GM23338 (cell line): ENCODE results near the gene ZC3H14. TPM values are rescaled to one million over a fixed set of nuclear protein-coding genes. Genes with fewer than 3 reads are reported as not detected.

Experiments used
- ATAC-seq: fragments of 200-7000 bp; cut with Tn5 transposase; 3 replicates; pipeline ENCODE4 v1.9.1; 2020
- DNase-seq: peaks from one replicate; pipeline ENCODE4 v3.0.0-alpha.2; 2015; ENCODE audit warnings: low spot score
- H2AFZ ChIP-seq: fragments of 200-600 bp; sonication (generic); 2 replicates; pipeline ENCODE4 v1.8.0; 2016; ENCODE audit warnings: antibody characterized with exemption, mild to moderate bottlenecking, moderate library complexity
- H3F3A ChIP-seq: fragments of 200-600 bp; sonication (generic); replicated peaks from 2 replicates; pipeline ENCODE4 v1.8.0; 2017; ENCODE audit warnings: antibody characterized with exemption, mixed run types, low read depth
- H3K27ac ChIP-seq: fragments of 200-600 bp; sonication (generic); 2 replicates; pipeline ENCODE4 v1.6.1; 2016; ENCODE audit warnings: low read depth
- H3K27me3 ChIP-seq: fragments of 200-600 bp; sonication (generic); 2 replicates; pipeline ENCODE4 v1.8.0; 2016; ENCODE audit warnings: mild to moderate bottlenecking, mixed run types, moderate library complexity; ENCODE audit not compliant: insufficient read depth
- H3K36me3 ChIP-seq: fragments of 200-600 bp; sonication (generic); 2 replicates; pipeline ENCODE4 v1.8.0; 2016; ENCODE audit warnings: mild to moderate bottlenecking; ENCODE audit not compliant: insufficient read depth
- H3K4me1 ChIP-seq: fragments of 200-600 bp; sonication (generic); 2 replicates; pipeline ENCODE4 v1.8.0; 2016; ENCODE audit warnings: mild to moderate bottlenecking, moderate library complexity; ENCODE audit not compliant: insufficient read depth
- H3K4me2 ChIP-seq: fragments of 200-600 bp; sonication (generic); 2 replicates; pipeline ENCODE4 v1.7.1; 2017; ENCODE audit warnings: mixed run types
- H3K4me3 ChIP-seq: fragments of 200-600 bp; sonication (generic); 2 replicates; pipeline ENCODE4 v1.6.1; 2016; ENCODE audit warnings: mixed run types
- H3K79me2 ChIP-seq: fragments of 200-600 bp; sonication (generic); replicated peaks from 2 replicates; pipeline ENCODE4 v1.8.0; 2017; ENCODE audit warnings: mild to moderate bottlenecking; ENCODE audit not compliant: insufficient read depth
- H3K9me2 ChIP-seq: fragments of 200-600 bp; sonication (generic); 2 replicates; pipeline ENCODE4 v1.8.0; 2017; ENCODE audit not compliant: insufficient read depth
- H4K20me1 ChIP-seq: fragments of 200-600 bp; sonication (generic); replicated peaks from 2 replicates; pipeline ENCODE4 v1.8.0; 2017; ENCODE audit warnings: mild to moderate bottlenecking; ENCODE audit not compliant: insufficient read depth
- H3K27ac Mint-ChIP-seq: 2 replicates; pipeline ENCODE4 v1.8.0; 2020; ENCODE audit warnings: inconsistent platforms, mild to moderate bottlenecking, moderate library complexity, mixed read lengths
- H3K27me3 Mint-ChIP-seq: 3 replicates; pipeline ENCODE4 v1.8.0; 2022; ENCODE audit warnings: low read depth, mild to moderate bottlenecking, moderate library complexity, mixed read lengths, inconsistent platforms; ENCODE audit not compliant: insufficient read depth, poor library complexity
- H3K36me3 Mint-ChIP-seq: 3 replicates; pipeline ENCODE4 v1.8.0; 2021; ENCODE audit warnings: low read depth, mild to moderate bottlenecking, inconsistent platforms, moderate library complexity, mixed read lengths
- H3K4me1 Mint-ChIP-seq: 3 replicates; pipeline ENCODE4 v1.8.0; 2020; ENCODE audit warnings: mild to moderate bottlenecking, inconsistent platforms, mixed read lengths
- H3K4me3 Mint-ChIP-seq: 3 replicates; pipeline ENCODE4 v1.8.0; 2021; ENCODE audit warnings: moderate library complexity, mild to moderate bottlenecking, inconsistent platforms, mixed read lengths
- H3K9me3 Mint-ChIP-seq: 3 replicates; pipeline ENCODE4 v1.8.0; 2020; ENCODE audit warnings: moderate library complexity, mild to moderate bottlenecking, inconsistent platforms, mixed read lengths
- NANOG ChIP-seq: IDR thresholded peaks from 2 replicates; pipeline ENCODE4 v1.6.1; 2016; ENCODE audit warnings: antibody characterized with exemption, borderline replicate concordance
- STAT1 ChIP-seq: IDR thresholded peaks from one replicate; pipeline ENCODE4 v1.6.1; 2016; ENCODE audit warnings: antibody characterized with exemption; ENCODE audit not compliant: unreplicated experiment
- ZNF114 ChIP-seq: fragments of 250-450 bp; sonication (Bioruptor Pico); IDR thresholded peaks from 2 replicates; pipeline ENCODE4 v1.5.0; 2020; ENCODE audit warnings: mild to moderate bottlenecking, moderate library complexity
- ZNF331 ChIP-seq: fragments of 250-450 bp; sonication (Bioruptor Pico); IDR thresholded peaks from 2 replicates; pipeline ENCODE4 v1.5.0; 2020; ENCODE audit warnings: low read depth, mild to moderate bottlenecking, moderate library complexity
- polyA plus RNA-seq: library from polyadenylated mRNA; unstranded; fragments of >200 nt; fragmentation: Nextera tagmentation; extraction: Ambion mirVana; gene quantifications from 2 replicates; pipeline ENCODE4 v1.2.1, GENCODE V29; 2016
- total RNA-seq: library from RNA; depleted of rRNA; stranded (reverse); fragments of >200 nt; shearing (Covaris generic); gene quantifications from 2 replicates; pipeline ENCODE4 v1.2.3, GENCODE V29; 2014
- TF ChIP-seq, protein P1 (sequence below): fragments of 250-450 bp; sonication (Bioruptor Pico); IDR thresholded peaks from 2 replicates; pipeline ENCODE4 v1.5.0; 2020; ENCODE audit warnings: mild to moderate bottlenecking, moderate library complexity
- TF ChIP-seq, protein P2 (sequence below): IDR thresholded peaks from 2 replicates; pipeline ENCODE4 v1.6.1; 2016; ENCODE audit warnings: antibody characterized with exemption
- TF ChIP-seq, protein P3 (sequence below), 2 experiments: fragments of 200-600 bp in 1 of 2; sonication (generic) in 1 of 2; conservative IDR thresholded peaks; 2 replicates each; pipeline versions ENCODE4 v1.5.1 to v1.6.1; 2016 to 2017; ENCODE audit warnings: antibody characterized with exemption in 2 of 2, low read depth in 2 of 2, mild to moderate bottlenecking in 2 of 2, moderate library complexity in 1 of 2
- TF ChIP-seq, protein P4 (sequence below): IDR thresholded peaks from one replicate; pipeline ENCODE4 v1.6.1; 2018; ENCODE audit warnings: antibody characterized with exemption; ENCODE audit not compliant: unreplicated experiment

Gene ZC3H14
- total and polyA plus RNA-seq, 2 experiments from 2014 or later, result 63.2 to 87.9 TPM

DNA sequence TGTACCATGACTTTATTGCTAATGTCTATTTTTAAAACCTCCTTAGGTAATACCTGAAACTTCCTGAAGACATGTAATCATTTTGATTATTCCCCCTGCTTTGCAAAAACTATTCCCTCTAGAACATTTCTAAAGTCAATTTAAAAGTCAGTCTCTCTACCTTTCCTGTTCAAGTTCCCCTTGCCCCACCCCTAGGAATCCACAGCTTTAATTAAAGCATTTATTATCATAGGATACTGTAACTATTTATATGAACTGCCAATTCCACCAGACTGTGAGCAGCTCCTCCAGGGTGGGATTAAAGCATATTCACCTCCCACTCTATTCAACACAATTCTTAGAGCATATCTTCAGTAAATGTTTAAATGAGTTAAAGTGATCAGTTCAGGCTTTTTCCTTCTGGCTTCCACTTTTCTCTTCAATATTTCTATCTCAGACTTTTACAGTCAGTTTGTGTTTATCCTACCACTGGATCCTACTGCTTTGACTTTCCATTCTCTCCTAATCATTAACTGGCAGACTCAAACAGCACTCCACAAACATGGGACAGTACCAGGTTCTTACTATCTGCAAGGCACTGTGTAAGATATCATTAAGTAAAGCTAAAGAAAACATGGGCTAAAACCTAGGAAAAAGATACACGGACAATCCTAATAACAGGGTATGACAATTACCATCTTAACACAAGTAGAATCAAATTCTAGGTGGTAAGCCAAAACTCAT, 47.2 kb upstream of the ZC3H14 start (continued):
- TF ChIP-seq, protein P1, sequence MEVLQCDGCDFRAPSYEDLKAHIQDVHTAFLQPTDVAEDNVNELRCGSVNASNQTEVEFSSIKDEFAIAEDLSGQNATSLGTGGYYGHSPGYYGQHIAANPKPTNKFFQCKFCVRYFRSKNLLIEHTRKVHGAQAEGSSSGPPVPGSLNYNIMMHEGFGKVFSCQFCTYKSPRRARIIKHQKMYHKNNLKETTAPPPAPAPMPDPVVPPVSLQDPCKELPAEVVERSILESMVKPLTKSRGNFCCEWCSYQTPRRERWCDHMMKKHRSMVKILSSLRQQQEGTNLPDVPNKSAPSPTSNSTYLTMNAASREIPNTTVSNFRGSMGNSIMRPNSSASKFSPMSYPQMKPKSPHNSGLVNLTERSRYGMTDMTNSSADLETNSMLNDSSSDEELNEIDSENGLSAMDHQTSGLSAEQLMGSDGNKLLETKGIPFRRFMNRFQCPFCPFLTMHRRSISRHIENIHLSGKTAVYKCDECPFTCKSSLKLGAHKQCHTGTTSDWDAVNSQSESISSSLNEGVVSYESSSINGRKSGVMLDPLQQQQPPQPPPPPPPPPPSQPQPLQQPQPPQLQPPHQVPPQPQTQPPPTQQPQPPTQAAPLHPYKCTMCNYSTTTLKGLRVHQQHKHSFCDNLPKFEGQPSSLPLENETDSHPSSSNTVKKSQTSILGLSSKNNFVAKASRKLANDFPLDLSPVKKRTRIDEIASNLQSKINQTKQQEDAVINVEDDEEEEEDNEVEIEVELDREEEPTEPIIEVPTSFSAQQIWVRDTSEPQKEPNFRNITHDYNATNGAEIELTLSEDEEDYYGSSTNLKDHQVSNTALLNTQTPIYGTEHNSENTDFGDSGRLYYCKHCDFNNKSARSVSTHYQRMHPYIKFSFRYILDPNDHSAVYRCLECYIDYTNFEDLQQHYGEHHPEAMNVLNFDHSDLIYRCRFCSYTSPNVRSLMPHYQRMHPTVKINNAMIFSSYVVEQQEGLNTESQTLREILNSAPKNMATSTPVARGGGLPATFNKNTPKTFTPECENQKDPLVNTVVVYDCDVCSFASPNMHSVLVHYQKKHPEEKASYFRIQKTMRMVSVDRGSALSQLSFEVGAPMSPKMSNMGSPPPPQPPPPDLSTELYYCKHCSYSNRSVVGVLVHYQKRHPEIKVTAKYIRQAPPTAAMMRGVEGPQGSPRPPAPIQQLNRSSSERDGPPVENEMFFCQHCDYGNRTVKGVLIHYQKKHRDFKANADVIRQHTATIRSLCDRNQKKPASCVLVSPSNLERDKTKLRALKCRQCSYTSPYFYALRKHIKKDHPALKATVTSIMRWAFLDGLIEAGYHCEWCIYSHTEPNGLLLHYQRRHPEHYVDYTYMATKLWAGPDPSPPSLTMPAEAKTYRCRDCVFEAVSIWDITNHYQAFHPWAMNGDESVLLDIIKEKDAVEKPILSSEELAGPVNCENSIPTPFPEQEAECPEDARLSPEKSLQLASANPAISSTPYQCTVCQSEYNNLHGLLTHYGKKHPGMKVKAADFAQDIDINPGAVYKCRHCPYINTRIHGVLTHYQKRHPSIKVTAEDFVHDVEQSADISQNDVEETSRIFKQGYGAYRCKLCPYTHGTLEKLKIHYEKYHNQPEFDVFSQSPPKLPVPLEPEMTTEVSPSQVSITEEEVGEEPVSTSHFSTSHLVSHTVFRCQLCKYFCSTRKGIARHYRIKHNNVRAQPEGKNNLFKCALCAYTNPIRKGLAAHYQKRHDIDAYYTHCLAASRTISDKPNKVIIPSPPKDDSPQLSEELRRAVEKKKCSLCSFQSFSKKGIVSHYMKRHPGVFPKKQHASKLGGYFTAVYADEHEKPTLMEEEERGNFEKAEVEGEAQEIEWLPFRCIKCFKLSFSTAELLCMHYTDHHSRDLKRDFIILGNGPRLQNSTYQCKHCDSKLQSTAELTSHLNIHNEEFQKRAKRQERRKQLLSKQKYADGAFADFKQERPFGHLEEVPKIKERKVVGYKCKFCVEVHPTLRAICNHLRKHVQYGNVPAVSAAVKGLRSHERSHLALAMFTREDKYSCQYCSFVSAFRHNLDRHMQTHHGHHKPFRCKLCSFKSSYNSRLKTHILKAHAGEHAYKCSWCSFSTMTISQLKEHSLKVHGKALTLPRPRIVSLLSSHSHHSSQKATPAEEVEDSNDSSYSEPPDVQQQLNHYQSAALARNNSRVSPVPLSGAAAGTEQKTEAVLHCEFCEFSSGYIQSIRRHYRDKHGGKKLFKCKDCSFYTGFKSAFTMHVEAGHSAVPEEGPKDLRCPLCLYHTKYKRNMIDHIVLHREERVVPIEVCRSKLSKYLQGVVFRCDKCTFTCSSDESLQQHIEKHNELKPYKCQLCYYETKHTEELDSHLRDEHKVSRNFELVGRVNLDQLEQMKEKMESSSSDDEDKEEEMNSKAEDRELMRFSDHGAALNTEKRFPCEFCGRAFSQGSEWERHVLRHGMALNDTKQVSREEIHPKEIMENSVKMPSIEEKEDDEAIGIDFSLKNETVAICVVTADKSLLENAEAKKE (CRISPR knock-in tag), result no peak
- no peak for TF ChIP-seq NANOG
- TF ChIP-seq, protein P2, sequence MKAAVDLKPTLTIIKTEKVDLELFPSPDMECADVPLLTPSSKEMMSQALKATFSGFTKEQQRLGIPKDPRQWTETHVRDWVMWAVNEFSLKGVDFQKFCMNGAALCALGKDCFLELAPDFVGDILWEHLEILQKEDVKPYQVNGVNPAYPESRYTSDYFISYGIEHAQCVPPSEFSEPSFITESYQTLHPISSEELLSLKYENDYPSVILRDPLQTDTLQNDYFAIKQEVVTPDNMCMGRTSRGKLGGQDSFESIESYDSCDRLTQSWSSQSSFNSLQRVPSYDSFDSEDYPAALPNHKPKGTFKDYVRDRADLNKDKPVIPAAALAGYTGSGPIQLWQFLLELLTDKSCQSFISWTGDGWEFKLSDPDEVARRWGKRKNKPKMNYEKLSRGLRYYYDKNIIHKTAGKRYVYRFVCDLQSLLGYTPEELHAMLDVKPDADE, result no peak
- TF ChIP-seq, protein P3, sequence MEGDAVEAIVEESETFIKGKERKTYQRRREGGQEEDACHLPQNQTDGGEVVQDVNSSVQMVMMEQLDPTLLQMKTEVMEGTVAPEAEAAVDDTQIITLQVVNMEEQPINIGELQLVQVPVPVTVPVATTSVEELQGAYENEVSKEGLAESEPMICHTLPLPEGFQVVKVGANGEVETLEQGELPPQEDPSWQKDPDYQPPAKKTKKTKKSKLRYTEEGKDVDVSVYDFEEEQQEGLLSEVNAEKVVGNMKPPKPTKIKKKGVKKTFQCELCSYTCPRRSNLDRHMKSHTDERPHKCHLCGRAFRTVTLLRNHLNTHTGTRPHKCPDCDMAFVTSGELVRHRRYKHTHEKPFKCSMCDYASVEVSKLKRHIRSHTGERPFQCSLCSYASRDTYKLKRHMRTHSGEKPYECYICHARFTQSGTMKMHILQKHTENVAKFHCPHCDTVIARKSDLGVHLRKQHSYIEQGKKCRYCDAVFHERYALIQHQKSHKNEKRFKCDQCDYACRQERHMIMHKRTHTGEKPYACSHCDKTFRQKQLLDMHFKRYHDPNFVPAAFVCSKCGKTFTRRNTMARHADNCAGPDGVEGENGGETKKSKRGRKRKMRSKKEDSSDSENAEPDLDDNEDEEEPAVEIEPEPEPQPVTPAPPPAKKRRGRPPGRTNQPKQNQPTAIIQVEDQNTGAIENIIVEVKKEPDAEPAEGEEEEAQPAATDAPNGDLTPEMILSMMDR (conservative IDR thresholded peaks at IDR 0.05; ENCODE audit: low read depth in 2 of 2), result no peak

DNA sequence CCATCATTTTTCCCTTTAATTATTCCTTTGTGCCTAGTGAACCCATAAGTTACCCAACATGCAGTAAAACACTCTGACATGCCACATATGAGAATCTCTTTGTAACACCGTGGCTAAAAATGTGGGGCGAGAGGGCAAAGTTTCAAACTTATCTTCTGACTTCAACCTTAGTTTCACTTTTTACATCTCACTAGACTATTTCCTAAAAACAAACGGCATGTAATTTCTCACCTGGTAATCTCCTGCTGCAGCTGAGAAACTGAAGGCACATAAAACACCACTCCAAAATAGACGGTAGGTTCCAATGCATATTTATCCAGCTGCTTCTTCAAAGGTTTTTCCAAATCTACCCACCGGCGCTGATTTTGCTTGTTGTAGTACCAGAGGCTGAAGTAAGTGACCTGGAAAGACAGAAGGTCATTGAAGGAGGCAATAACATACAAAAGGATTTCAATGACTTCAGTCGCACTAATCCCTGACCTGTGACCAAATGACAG, 45.9 kb upstream of the ZC3H14 start:
- H4K20me1 ChIP-seq, result peaks cover 3% of the 10 kb centered on the region
- Mint-ChIP-seq H3K4me3 (no peak overlapping the region), H3K4me1 (no peaks in the 10 kb centered on the region), H3K27me3 (peaks cover 1% of the 10 kb centered on the region), H3K27ac (no peak overlapping the region), H3K36me3 (no peaks in the 10 kb centered on the region), H3K9me3 (no peaks in the 10 kb centered on the region)
- H3K79me2 ChIP-seq, result 0 out of 2 replicates have a peak, but pooled peaks cover 2% of the 10 kb centered on the region
- no peaks in the 10 kb centered on the region for H3K36me3 ChIP-seq
- DNase-seq (no peak), ATAC-seq (no peak)
- no peak overlapping the region for H3K4me3 ChIP-seq
- H3K27ac ChIP-seq, result no peak overlapping the region; the same call in 1 of the 2 replicates
- H3K4me2 ChIP-seq, result no peak overlapping the region
- H3K4me1 ChIP-seq, result no peaks in the 10 kb centered on the region
- no peaks in the 10 kb centered on the region for H3F3A ChIP-seq
- H3K9me2 ChIP-seq, result no peaks in the 10 kb centered on the region
- H2AFZ ChIP-seq, result no peak overlapping the region
- no peaks in the 10 kb centered on the region for H3K27me3 ChIP-seq
- TF ChIP-seq, protein P3 (conservative IDR thresholded peaks at IDR 0.05; ENCODE audit: low read depth in 2 of 2), result no peak
- TF ChIP-seq, protein P4, sequence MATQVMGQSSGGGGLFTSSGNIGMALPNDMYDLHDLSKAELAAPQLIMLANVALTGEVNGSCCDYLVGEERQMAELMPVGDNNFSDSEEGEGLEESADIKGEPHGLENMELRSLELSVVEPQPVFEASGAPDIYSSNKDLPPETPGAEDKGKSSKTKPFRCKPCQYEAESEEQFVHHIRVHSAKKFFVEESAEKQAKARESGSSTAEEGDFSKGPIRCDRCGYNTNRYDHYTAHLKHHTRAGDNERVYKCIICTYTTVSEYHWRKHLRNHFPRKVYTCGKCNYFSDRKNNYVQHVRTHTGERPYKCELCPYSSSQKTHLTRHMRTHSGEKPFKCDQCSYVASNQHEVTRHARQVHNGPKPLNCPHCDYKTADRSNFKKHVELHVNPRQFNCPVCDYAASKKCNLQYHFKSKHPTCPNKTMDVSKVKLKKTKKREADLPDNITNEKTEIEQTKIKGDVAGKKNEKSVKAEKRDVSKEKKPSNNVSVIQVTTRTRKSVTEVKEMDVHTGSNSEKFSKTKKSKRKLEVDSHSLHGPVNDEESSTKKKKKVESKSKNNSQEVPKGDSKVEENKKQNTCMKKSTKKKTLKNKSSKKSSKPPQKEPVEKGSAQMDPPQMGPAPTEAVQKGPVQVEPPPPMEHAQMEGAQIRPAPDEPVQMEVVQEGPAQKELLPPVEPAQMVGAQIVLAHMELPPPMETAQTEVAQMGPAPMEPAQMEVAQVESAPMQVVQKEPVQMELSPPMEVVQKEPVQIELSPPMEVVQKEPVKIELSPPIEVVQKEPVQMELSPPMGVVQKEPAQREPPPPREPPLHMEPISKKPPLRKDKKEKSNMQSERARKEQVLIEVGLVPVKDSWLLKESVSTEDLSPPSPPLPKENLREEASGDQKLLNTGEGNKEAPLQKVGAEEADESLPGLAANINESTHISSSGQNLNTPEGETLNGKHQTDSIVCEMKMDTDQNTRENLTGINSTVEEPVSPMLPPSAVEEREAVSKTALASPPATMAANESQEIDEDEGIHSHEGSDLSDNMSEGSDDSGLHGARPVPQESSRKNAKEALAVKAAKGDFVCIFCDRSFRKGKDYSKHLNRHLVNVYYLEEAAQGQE, result no peak
- TF ChIP-seq STAT1, result no peak
- no peak for TF ChIP-seq ZNF331 (CRISPR knock-in tag)
- TF ChIP-seq ZNF114 (CRISPR knock-in tag), result no peak
